Astrocyte (in vitro differentiated cells and primary cell): ENCODE results near the gene NLGN2. TPM values are rescaled to one million over a fixed set of nuclear protein-coding genes. Genes with fewer than 3 reads are reported as not detected.

Source experiments
- DNase-seq: peaks from one replicate; pipeline ENCODE4 v3.0.0-alpha.2; 2010; ENCODE audit warnings: low read depth
- FAIRE-seq: peaks from 2 replicates; lab custom pipeline; 2011; peaks lifted over from hg19 to GRCh38; lab: Jason Lieb, UNC
- H2AFZ ChIP-seq: 2 replicates; pipeline ENCODE4 v1.6.0; 2012; ENCODE audit warnings: low read depth, low read length, inconsistent platforms
- H3K27ac ChIP-seq: 2 replicates; pipeline ENCODE4 v1.5.1; 2011; ENCODE audit warnings: low read depth, low read length, inconsistent platforms
- H3K27me3 ChIP-seq: 2 replicates; pipeline ENCODE4 v1.6.0; 2011; ENCODE audit warnings: low read length, inconsistent platforms; ENCODE audit not compliant: insufficient read depth
- H3K36me3 ChIP-seq: 2 replicates; pipeline ENCODE4 v1.5.1; 2011; ENCODE audit warnings: low read length, inconsistent platforms; ENCODE audit not compliant: insufficient read depth
- H3K4me1 ChIP-seq: 2 replicates; pipeline ENCODE4 v1.5.1; 2011; ENCODE audit warnings: low read length, inconsistent platforms; ENCODE audit not compliant: insufficient read depth
- H3K4me2 ChIP-seq: 2 replicates; pipeline ENCODE4 v1.6.0; 2012; ENCODE audit warnings: low read length, inconsistent platforms
- H3K4me3 ChIP-seq: 2 replicates; pipeline ENCODE4 v1.5.1; 2011; ENCODE audit warnings: low read depth, mild to moderate bottlenecking, low read length, inconsistent platforms; ENCODE audit not compliant: insufficient read depth
- H3K79me2 ChIP-seq: 2 replicates; pipeline ENCODE4 v1.6.0; 2012; ENCODE audit warnings: mild to moderate bottlenecking, low read length, inconsistent platforms; ENCODE audit not compliant: insufficient read depth
- H3K9ac ChIP-seq: 2 replicates; pipeline ENCODE4 v1.6.0; 2012; ENCODE audit warnings: mild to moderate bottlenecking, low read length, inconsistent platforms
- H3K9me3 ChIP-seq: 2 replicates; pipeline ENCODE4 v1.5.1; 2012; ENCODE audit warnings: low read depth, mild to moderate bottlenecking, low read length, inconsistent platforms; ENCODE audit not compliant: insufficient read depth
- H4K20me1 ChIP-seq: 2 replicates; pipeline ENCODE4 v1.6.0; 2012; ENCODE audit warnings: low read length, inconsistent platforms; ENCODE audit not compliant: insufficient read depth
- H3K27ac Mint-ChIP-seq: one replicate; pipeline ENCODE4 v1.8.0; 2021; ENCODE audit warnings: mild to moderate bottlenecking, mixed read lengths; ENCODE audit not compliant: unreplicated experiment
- H3K27me3 Mint-ChIP-seq: one replicate; pipeline ENCODE4 v1.8.0; 2021; ENCODE audit warnings: low read depth, mixed read lengths; ENCODE audit not compliant: unreplicated experiment
- H3K36me3 Mint-ChIP-seq: one replicate; pipeline ENCODE4 v1.8.0; 2021; ENCODE audit warnings: low read depth, mixed read lengths; ENCODE audit not compliant: unreplicated experiment
- H3K4me1 Mint-ChIP-seq: one replicate; pipeline ENCODE4 v1.8.0; 2021; ENCODE audit warnings: low read depth, mixed read lengths; ENCODE audit not compliant: unreplicated experiment
- H3K4me3 Mint-ChIP-seq: one replicate; pipeline ENCODE4 v1.8.0; 2021; ENCODE audit warnings: mild to moderate bottlenecking, moderate library complexity, mixed read lengths; ENCODE audit not compliant: unreplicated experiment
- H3K9me3 Mint-ChIP-seq: one replicate; pipeline ENCODE4 v1.8.0; 2021; ENCODE audit warnings: mild to moderate bottlenecking, mixed read lengths; ENCODE audit not compliant: unreplicated experiment
- CTCF ChIP-seq: IDR thresholded peaks from 2 replicates; pipeline ENCODE4 v1.5.1; 2011; ENCODE audit warnings: low read depth, mild to moderate bottlenecking, inconsistent platforms, low read length, moderate library complexity; ENCODE audit not compliant: insufficient read depth
- EZH2 ChIP-seq: IDR thresholded peaks from 2 replicates; pipeline ENCODE4 v1.6.1; 2012; ENCODE audit warnings: mild to moderate bottlenecking, low read length, inconsistent platforms; ENCODE audit not compliant: insufficient read depth
- total RNA-seq: library from RNA; stranded (reverse); gene quantifications from 2 replicates; pipeline ENCODE4 v1.2.1, GENCODE V29; 2021

Gene NLGN2
- total RNA-seq, 1 donor from 2014 or later = 77.3 TPM

- H3K4me2 ChIP-seq = no peak overlapping the region
- peaks cover under 1% of the 10 kb centered on the region for H3K9me3 Mint-ChIP-seq
- no peaks in the 10 kb centered on the region for H3K79me2 ChIP-seq
- H3K9me3 ChIP-seq = no peaks in the 10 kb centered on the region
- H3K36me3 ChIP-seq = no peaks in the 10 kb centered on the region
- H2AFZ ChIP-seq = no peak overlapping the region
- H3K4me3 ChIP-seq = no peak overlapping the region
- H3K36me3 Mint-ChIP-seq = peaks cover 20% of the 10 kb centered on the region
- no peak for FAIRE-seq
- H3K9ac ChIP-seq = no peak overlapping the region
- TF ChIP-seq EZH2 (no peak), CTCF (no peak)
- peaks cover 13% of the 10 kb centered on the region for H4K20me1 ChIP-seq
- peaks cover 33% of the 10 kb centered on the region for H3K4me1 ChIP-seq
- peaks cover 5% of the 10 kb centered on the region for H3K27me3 Mint-ChIP-seq
- no peak overlapping the region for H3K27ac ChIP-seq
- no peak overlapping the region for H3K27ac Mint-ChIP-seq
- peaks cover 40% of the 10 kb centered on the region for H3K27me3 ChIP-seq
- no peak for DNase-seq
- peaks cover 21% of the 10 kb centered on the region for H3K4me1 Mint-ChIP-seq
- peak overlapping the region; percentile 77 for H3K4me3 Mint-ChIP-seq
These were observed 34.5 kb downstream of the NLGN2 start for GRCh38 chr17:7442142-7442541.

- TF ChIP-seq EZH2 (no peak), CTCF (no peak)
- peaks cover 8% of the 10 kb centered on the region for H3K27me3 Mint-ChIP-seq
- H3K4me3 ChIP-seq = no peak overlapping the region
These were observed 36.1 kb downstream of the NLGN2 start for GRCh38 chr17:7443499-7444485.

More at GRCh38 chr17:7443499-7444485, 36.1 kb downstream of the NLGN2 start:
- Histone ChIP-seq H3K4me2 (peak overlapping the region; percentile 6), H3K79me2 (no peaks in the 10 kb centered on the region), H2AFZ (no peak overlapping the region), H3K9me3 (no peaks in the 10 kb centered on the region), H3K36me3 (no peaks in the 10 kb centered on the region), H3K27me3 (peaks cover 39% of the 10 kb centered on the region), H3K27ac (no peak overlapping the region), H3K4me1 (peaks cover 18% of the 10 kb centered on the region), H4K20me1 (peaks cover 3% of the 10 kb centered on the region), H3K9ac (no peak overlapping the region)
- FAIRE-seq (peak; percentile 5), DNase-seq (peak; percentile 57)
- no peak overlapping the region for H3K27ac Mint-ChIP-seq
- peak overlapping the region; percentile 54 for H3K4me3 Mint-ChIP-seq
- H3K36me3 Mint-ChIP-seq = peaks cover 26% of the 10 kb centered on the region
- H3K4me1 Mint-ChIP-seq = peaks cover 13% of the 10 kb centered on the region
- H3K9me3 Mint-ChIP-seq = peaks cover 7% of the 10 kb centered on the region
